Left forelimb (tissue), 1 donor: ENCODE data around the gene AP4S1.
"Not testable (repeated sequence)": the region's sequence is repeated elsewhere in the genome, so short reads cannot be mapped to it uniquely, and the experiment has no call there.

ENCODE experiments used
- DNase-seq: peaks from one replicate; pipeline ENCODE4 v3.0.0-alpha.2; 2018; ENCODE audit warnings: low spot score

The AP4S1 gene

DNA sequence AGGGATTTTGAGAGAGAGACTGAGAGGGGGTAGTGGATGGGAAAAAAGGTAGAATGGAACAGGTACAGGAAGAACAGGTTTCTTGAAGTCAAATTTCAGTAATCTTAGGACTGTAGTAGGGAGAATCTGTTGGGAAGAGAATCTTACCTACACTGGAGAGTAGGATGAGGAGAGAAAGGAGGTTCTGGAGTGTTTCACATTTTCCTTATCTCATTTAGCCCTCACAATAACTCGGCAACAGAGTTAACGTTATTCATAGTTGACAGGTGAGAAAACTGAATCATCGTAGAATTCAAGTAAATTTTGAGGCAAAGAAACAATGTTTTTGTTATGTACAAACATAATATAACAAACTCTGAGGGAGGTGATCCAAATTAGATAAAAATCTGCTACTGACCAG, 17.9 kb downstream of the AP4S1 start:
- no peak for DNase-seq

DNA sequence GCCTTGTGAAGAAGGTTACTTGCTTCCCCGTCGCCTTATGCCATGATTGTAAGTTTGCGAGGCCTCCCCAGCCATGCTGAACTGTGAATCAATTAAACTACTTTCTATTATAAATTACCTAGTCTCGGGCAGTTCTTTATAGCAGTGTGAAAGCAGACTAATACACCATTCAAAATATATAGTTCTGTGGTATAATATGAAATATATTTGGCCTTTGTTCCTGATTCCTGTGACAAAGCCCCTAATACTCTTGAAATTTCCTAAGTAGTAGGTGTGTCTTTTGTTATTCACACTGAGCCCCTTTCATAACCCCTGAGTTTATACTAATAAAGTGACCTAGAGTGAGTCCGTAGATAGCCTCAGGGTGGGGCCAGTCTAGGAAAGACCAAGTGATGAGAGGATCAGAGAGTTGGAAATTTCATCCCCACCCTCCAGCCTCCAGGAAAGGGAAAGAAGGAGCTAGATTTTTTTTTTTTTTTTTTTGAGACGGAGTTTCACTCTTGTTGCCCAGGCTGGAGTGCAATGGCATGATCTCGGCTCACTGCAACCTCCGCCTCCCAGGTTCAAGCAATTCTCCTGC, 20.1 kb downstream of the AP4S1 start:
- no peak for DNase-seq

DNA sequence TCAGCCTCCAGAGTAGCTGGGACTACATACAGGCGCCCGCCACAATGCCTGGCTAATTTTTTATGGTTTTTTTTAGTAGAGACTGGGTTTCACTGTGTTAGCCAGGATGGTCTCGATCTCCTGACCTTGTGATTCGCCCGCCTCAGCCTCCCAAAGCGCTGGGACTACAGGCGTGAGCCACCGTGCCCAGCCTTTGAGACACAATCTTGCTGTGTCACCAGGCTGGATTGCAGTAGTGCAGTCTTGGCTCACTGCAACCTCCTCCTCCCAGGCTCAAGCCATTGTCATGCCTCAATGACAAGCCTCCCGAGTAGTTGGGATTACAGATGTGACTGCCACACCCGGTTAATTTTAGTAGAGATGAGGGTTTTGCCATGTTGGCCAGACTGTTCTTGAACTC, 22.1 kb downstream of the AP4S1 start:
- DNase-seq, result no peak

DNA sequence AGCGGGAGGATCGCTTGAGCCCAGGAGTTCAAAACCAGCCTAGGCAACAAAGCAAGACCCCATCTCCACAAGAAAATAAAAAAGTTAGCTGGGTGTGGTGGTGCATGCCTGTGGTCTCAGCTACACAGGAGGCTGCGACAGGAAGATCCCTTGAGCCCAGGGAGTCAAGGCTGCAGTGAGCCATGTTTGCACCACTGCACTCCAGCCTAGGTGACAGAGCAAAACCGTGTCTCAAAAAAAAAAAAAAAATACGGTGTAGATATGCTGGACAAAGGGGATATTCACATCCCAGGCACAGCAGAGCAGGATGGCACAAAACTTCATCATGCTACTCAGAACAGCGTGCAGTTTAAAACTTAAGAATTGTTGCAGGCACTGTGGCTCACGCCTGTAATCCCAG, 25.6 kb downstream of the AP4S1 start:
- DNase-seq, result no peak

DNA sequence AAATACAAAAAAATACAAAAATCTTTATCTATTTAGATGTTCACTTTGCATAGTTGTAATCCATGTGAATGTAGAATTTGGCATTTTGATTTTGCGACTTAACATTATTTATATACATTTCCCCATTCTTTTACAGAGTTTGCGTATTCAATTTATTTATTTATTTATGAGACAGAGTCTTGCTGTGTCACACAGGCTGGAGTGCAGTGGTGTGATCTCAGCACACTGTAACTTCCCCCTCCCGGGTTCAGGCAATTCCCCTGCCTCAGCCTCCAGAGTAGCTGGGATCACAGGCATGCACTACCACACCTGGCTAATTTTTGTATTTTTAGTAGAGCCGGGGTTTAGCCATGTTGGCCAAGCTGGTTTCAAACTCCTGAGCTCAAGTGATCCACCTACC, 26.1 kb downstream of the AP4S1 start:
- no peak for DNase-seq

DNA sequence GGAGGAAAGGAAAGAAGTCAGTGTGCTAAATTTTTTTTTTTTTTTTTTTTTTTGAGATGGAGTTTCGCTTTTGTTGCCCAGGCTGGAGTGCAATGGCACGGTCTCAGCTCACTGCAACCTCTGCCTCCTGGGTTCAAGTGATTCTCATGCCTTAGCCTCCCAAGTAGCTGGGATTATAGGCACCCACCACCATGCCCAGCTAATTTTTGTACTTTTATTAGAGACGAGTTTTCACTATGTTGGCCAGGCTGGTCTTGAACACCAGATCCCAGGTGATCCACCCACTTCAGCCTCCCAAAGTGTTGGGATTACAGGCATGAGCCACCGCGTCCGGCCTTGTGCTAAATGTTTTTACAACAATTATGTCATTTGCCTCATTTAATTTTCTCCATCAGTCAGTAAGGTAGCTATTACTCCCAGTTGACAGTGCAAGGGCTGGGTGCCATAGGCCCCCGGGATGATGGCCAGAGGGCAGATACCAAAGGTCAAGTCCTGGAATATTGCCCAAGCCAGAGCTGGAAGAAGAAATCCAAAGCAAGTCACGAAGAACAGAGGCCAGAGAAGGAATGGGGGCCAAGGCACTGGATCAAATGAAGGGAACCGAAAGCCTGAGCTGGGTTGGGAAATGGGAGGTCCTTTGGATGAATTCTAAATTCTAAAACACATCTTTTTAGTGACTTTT, 27.6 kb downstream of the AP4S1 start:
- DNase-seq, result not testable (repeated sequence)

DNA sequence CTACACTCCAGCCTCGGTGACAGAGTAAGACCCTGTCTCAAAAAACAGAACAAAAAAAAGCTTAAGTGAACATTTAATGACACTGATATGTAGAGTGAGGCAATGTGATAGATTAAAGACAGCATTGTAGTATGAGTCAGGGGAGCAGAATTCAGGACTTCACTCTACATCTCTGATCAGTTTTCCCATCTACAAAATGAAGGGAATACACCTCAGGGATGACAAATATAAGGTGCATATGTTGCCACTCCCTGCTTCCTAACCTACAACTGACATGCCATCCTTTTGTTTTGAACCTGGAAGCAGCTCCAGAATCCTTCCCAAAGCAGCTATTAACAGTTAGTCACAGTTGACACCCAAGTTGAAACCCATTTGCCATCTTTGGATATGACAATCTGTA, 31.6 kb downstream of the AP4S1 start:
- DNase-seq, result no peak

DNA sequence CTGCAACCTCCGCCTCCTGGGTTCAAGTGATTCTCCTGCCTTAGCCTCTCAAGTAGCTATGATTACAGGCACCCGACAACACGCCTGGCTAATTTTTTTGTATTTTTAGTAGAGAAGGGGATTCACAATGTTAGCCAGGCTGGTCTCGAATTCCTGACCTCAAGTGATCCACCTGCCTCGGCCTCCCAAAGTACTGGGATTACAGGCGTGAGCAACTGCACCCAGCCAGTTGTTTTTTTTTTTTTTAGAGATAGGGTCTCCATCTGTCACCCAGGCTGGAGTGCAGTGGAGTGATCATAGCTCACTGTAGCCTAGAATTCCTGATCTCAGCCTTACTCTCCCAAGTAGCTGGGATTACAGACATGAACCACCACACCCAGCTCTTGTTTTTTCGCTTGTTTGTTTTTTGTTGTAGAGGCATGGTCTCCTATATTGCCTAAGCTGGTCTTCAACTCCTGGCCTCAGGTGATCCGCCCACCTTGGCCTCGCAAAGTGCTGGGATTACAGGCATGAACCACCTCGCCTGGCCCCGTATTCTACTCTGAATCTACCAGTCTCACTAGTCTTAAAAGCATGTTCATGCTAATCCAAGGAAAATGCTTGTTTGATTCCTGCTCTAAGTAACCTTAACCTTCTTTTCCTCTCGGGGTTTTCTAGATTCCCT, 32.4 kb downstream of the AP4S1 start:
- DNase-seq, result no peak

DNA sequence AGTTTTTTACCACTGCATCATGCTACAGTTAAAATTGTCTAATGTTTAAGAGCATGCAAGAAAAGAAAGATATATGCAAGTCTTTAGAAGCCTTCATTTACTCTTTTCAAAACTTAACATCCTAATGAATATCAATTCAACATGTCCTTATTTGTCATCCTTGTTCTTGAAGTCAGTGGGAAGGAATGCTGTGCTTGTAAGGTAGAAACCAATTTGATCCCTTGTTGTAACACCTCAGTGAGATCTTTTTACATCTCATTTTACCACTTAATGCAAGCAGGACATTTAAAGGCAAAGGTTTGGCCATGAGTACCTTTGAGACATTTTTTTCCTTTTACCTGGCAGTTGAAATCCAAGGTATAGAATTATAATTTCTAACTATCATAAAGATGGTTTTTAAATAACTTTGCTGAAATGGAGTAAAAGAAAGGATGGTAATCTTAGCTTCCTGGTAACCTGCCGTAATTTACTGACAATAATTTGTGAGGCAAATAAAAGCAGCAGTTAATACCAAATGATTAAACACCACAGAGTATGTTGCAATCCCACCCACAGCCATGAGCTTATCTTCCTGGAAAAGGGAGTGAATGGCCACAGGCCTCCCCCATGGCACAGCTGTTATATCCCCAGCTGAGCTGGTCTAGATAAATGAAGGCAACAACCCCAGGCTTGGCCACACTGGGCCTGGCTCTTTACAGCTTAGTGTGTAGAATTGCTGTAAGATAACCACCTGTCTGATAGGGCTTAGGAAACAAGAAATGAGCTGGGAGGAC, 33.9 kb downstream of the AP4S1 start:
- DNase-seq, result no peak

DNA sequence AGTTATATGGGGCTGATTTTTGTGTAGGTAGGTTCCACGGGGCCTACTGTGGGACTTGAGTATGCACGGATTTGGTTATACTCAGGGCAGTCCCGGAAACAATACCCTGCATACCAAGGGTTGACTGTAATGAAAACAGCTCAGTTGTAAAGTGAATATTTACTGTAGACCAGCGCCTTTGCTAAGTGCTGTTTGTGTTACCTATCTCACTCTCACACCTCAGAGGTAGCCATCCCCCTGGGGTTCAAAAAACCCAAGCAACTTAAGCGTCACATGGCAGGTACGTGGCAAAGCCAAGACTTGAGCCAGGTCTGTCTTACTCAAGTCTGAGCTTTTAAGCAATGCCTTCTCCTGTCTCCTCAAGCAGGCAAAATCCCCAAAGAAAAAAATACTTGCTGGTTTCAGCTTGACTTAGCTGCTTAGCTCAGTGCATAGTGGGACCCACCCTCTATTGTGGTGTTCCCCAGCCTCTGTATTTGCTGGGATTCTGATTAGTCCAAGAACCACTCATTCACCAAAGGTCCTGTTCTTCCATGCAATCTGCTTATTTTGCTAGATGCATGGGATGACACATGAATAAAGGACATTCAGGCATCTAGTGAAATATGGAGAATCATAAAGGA, 34.9 kb downstream of the AP4S1 start:
- DNase-seq, result no peak

DNA sequence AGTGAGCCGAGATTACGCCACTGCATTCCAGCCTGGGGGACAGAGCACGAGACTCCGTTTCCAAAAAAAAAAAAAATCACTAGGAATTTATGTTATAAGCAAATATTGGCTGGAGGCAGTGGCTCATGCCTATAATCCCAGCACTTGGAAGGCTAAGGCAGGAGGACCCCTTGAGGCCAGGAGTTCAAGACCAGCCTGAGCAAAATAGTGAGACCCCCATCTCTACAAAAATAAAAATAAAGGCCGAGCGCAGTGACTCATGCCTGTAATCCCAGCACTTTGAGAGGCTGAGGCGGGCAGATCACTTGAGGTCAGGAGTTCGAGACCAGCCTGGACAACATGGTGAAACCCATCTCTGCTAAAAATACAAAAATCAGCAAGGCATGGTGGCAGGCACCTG, 37.5 kb downstream of the AP4S1 start:
- not testable (repeated sequence) for DNase-seq

DNA sequence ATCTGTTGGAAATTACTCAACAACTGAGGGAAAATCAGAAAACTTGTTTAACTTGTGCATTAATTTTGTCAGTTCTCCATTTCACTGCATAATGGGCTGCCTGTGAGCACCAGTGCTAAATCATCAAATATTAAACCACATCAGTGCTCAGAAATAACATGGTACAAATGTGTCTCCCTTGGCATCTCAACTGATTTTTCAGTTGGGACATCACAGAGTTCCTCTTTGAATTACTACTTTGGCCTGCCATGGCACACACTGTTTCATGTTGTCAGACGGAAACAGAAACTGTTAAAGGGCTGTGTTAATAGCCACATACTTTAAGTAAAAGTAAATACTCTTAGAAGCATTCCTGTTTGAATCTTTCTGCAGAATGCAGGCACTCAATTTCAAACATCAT, 42.8 kb downstream of the AP4S1 start:
- DNase-seq, result no peak

DNA sequence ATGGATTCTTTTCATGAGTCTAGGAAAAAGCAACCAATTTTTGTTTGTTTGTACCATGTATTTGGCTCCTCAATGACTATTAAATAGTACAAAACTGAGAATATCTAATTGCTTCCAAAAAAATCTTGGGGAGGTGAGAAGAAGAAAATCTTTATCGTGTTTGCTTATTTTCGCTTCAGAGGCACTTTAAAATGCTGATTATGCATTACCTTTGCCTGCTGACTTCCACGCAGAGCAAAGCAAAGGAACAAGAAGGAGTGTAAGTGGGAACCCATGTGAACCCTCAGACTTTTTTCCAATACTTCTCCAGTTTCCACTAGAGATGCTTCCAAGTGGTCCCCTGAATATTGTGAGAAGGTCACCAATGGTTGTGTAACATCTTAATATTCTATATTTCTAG, 43.9 kb downstream of the AP4S1 start:
- DNase-seq, result no peak

DNA sequence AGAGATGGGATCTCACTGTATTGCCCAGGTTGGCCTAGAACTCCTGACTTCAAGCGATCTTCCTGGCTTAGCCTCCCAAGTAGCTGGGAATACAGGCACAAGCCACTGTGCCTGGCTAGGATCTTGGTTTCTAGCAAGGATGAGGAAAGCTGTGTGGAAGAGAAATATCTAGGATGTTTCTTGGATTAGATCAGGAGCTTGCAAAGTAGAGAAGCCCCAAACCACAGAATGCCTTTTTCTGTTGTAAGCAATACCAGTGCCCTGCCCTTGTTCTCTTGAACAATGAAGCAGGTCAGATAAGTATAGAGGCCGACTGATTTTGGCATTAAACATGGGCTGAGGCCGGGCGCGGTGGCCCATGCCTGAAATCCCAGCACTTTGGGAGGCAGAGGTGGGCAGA, 45.0 kb downstream of the AP4S1 start:
- no peak for DNase-seq

DNA sequence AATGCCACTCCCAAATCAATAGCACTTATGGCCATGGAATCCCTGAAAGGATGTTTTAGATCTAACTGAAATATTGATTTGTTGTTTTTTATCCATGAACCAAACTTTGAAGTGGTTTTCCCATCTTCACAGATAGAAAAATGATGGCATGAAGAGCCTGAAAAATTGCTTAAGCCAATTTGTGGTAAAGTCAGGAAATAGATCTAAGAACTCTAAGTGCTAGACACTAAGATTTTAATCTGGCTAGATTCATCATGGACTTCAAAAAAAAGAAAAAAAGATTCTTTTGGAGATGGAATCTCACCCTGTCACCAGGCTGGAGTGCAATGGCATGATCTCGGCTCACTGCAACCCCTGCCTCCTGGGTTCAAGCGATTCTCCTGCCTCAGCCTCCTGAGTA, 45.7 kb downstream of the AP4S1 start:
- no peak for DNase-seq

DNA sequence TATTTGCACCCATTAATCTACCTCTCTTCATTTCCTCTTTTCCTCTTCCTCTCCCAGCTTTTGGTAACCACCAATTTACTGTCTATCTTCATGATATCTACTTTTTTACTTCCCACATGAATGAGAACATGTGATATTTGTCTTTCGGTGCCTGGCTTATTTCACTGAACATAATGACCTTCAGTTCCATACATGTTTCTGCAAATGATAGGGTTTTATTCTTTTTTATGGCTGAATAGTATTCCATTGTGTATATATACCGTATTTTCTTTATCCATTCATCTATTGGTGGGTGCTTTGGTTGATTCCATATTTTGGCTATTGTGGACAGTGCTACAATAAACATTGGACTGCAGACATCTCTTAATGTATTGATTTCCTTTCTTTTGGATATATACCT, 49.7 kb downstream of the AP4S1 start:
- DNase-seq, result no peak

DNA sequence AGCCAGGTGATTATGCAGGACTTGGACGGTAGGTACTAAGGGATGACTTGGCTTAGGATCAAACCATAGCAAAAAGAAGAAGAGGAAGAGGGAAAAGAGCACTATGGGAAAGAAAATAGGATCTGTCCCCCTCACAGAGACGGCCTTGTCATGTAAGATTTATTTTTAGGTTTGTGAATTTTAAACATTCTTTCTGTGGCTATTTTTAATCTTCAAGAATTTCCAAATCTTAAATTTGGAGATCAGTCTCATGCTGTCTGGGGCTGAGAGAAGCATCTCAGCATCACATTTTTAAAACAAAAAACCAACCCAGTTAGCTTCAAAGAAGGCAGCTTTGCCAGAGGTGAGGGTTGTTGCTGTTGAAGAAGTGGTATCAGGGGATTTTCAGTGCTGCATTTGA, 53.3 kb downstream of the AP4S1 start:
- DNase-seq, result no peak

DNA sequence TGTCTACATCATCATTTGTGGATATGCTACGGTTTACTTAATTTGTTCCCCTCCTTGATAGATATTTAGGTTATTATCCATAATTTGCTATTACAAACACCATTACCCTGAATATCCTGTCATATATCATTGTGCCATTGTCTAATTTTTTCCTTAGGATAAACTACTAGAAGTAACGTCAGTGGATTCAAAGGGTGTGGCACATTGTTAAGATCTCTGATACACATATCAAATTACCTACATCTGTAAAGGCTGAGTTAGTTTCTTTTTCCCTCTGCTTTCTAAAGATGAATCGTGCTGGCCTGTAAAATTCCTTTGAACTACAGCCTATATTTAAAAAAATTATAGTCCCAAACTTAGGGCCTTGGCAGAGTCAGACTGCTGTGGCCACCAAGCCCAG, 54.6 kb downstream of the AP4S1 start:
- DNase-seq, result no peak

DNA sequence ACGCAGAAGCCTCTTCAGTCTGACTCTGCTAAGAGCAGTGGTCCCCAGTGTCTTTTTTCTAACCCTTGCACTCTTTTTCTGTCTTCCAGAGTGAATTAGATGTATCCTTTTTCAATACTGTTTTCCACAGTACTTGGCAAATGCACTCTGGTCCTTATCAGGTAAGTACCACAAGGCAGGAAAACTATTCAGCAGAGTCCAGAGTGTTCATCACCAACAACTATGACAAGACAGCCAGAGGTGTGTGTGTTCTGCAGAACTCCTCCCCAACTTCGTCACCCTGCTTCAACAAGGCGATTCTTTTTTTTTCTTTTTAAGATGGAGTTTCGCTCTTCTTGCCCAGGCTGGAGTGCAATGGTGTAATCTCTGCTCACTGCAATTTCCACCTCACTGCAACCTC, 55.0 kb downstream of the AP4S1 start:
- no peak for DNase-seq

DNA sequence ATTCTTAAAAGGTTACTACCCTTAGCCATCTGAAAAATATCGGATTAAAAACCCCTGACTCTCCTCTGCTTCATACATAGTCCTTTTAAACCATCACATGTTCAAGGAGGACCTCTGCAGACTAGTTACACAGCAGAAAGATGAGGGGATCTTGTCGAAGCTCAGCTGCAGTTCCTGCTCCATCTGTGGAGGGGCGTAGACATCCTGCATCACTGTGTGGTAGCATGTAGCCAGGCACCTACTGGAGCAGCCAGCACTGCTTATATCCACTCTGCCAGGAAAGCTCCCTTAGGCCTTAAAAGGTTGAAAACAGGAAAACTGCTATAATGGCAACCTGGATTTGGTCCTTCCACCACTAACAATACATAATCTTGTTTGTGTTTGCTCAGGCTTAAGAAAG, 58.3 kb downstream of the AP4S1 start:
- no peak for DNase-seq

DNA sequence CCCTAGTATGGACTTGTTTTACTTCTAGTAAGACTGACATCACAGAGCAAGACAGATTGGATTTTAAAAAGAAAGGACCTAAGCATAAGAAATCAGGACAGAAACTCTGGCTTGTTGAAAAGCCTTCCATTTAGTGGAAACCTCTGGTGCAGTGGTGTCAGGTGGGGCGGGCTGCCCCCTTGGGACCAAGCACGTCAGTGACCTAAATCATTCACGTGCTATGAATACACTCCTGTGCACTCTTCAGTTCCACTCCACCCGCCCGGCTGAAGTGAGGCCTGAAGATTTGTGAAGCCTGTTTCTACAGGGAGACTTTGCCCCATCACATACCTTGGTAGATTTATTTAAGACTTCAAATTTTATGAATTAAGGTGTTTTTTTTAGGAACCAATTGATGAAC, 58.9 kb downstream of the AP4S1 start:
- no peak for DNase-seq

DNA sequence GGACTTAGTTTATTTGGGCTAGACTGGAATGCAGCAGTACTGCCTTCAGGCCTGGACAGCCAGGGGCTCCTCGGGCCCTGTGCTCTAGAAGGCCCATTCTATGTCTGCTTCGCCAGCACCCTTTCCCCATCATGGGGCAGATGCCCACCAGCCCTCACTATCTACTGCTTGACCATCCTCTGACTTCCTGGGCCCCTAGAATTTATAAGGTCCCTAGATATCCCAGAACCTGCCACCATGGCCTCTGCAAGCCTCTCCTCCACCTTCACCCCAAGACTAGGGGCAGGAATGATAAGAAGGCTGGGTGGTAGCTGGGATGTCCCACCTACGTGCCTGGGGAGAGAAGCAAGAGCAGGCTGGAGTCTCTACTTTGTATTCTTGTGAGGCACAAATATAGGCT, 59.6 kb downstream of the AP4S1 start:
- no peak for DNase-seq

DNA sequence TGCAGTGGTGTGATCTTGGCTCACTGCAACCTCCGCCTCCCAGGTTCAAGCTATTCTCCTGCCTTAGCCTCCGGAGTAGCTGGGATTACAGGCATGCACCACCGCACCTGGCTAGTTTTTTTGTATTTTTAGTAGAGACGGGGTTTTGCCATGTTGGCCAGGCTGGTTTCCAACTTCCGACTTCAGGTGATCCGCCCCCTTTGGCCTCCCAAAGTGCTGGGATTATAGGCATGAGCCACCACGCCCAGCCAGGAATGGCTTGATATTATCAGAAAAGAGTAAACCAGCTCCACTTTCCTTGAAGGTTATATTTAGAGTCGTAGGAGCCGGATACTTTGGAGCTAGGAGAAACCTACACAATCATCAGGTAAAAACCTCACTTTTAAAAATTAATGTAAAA, 61.0 kb downstream of the AP4S1 start:
- not testable (repeated sequence) for DNase-seq
